HG02981 (cell line): ENCODE results near the gene IQCF6.
"Not testable (repeated sequence)": the region's sequence is repeated elsewhere in the genome, so short reads cannot be mapped to it uniquely, and the experiment has no call there.

Experiments used
- ATAC-seq: cut with Tn5 transposase; IDR thresholded peaks from one replicate; pipeline ENCODE4 v1.9.1; 2021; ENCODE audit warnings: mild to moderate bottlenecking, moderate library complexity; ENCODE audit not compliant: unreplicated experiment

Gene IQCF6

DNA sequence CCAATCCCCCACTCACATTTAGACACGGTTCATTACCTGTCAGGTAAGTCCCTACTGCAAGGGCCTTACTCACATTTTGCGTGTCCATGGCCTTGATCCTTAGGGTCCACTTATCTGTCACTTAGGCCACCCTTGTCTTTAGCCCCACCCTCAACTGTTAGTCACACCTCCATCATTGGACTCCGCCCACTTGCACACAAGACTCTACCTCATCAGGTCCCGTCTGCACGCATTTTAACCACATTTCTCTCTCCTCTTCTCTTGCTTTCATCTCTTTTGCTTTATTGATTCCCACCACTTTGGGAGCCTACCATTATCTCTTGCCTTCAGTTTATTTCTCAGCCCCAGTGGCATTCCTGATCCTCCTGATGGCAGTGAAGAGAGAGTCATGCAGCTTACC lies at the start of gene IQCF6:
TSS of gene IQCF6 (minus strand) at position 101 of the 400 bp plus-strand sequence. CDS start at position 88, 13 bp downstream.
- ATAC-seq, result no peak

DNA sequence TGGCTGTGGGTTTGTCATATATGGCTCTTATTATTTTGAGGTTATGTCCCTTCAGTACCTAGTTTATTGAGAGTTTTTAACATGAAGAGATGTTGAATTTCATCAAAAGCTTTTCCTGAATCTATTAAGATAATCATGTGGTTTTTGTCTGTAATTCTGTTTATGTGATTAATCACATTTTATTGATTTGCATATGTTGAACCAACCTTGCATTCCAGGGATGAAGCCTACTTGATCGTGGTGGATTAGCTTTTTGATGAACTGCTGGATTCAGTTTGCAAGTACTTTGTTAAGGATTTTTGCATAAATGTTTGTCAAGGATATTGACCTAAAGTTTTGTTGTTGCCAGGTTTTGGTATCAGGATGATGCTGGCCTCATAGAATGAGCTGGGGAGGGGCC lies 49.3 kb upstream of the IQCF6 start:
- no peak for ATAC-seq

DNA sequence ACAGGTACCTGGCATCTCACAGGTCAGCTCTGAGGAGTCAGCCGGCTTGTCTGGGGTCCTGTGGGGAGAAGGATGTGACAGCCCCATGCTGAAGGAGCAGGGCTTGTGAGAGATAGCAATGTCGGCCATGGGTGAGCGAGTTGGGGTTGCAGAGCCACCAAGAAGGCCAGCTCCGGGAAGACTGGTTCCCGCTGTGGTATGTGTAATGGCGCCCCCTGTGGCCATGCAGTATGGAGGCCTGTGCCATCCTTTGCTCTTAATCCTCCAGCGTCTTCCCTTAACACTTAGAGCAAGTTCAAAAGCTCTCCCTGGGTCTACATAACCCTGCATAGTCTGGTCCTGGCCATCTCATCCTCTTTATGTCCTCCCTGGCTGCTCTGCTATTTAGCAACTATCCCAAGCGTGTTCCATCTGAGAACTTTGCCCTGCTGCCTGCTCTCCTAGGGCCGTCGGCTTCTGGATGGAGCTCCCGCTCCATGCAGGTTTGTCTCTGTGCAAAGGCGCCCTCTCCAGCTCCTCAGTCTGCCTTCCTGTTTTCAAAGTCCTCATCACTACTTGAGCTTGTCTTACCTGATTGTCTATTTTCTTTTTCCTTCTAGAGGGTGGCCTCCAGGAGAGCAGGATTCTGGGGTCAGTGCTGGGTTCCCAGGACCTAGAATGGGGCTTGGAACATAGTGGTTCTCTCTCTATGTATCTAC lies 40.8 kb upstream of the IQCF6 start:
- no peak for ATAC-seq

DNA sequence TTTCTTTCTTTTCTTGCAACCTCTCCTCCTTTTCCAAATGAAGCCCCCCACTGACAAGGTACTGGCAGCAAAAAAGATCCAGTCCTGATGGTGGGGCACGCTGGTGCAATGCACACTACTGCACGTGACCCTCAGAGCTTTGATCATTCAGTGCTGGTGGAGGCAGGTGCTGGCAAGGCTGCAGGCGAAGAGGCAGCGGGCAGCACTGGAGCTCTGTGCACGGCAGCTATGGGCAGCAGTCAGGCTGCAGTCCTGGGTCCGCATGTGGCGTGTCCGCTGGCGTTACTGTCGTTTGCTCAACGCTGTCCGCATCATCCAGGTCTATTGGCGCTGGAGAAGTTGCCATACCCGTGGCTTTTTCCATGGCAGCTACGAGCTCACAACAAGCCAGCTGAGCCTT lies 40.1 kb upstream of the IQCF6 start:
- ATAC-seq, result no peak

DNA sequence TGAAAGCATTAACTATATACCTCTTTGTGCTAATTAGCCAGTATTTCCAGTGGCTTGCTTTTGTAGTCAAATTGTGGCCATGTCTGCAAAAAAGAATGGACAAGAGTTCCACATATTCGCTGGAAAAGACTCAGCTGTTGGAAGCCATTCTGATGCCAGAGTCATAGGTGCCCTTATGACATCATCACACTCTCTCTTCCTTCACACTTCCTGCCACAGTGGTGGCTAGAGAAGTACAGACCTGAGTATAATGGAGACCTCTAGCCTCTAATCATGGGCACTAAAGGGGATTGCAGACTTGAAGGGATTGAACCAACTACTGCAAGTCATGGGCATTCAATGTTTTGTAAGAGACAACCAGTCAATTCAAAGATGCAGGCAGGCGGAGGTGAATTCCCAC lies 38.3 kb upstream of the IQCF6 start:
- no peak for ATAC-seq

DNA sequence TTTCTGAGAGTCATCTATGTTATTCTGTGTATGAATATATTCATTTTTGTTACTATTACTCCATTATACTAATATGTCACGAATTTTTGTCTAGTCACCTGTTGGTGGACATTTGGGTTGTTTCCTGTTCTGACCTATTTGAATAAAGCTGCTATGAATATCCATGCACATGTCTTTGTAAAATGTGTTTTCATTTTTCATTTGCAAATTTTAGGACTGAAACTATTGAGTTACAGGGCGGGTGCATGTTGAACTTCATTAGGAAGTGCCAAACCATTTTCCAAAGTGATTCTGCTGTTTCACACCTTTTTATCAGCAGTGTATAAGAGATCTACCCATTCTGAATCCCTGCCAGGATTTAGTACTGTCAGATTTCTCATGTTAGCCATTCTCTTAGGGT lies 37.7 kb upstream of the IQCF6 start:
- ATAC-seq, result no peak

DNA sequence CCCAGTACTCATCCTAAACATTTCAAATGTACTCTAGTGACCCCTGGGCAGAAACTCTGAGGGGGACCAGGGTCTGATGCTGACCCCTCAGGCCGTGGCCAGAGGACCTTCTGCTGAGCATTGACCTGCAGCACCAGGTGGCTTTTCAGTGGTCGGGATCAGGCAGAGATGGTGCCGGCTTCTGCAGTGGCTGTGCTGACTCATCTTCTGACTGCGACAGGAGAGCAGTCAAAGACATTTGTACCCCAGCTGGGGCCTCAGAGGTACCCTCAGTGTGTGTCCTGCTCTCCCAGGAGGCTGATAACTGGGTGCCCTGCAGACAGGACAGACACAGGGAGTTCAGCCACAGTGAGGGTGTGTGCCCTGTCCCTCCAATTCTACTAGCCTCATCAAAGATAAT lies 36.6 kb upstream of the IQCF6 start:
- no peak for ATAC-seq

DNA sequence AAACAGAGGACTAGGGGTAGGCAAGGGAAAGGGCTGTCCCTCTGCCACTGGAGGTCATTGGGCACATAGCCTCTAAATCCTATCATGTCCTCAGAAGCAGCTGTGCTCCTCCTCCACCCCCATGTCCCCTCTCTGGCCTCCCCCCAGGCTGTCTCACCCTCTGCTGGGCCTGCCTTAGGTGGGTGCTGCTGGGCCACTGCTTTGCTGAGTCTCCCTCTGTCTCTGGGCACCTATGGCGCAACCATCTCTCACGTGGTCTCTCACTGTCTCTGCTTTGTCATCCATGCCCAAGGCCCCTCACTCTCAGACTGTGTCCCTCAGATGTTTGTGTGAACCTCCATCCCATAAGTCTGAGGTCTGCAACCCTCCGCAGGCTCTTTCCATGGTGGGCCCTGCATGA lies 35.0 kb upstream of the IQCF6 start:
- ATAC-seq, result no peak

DNA sequence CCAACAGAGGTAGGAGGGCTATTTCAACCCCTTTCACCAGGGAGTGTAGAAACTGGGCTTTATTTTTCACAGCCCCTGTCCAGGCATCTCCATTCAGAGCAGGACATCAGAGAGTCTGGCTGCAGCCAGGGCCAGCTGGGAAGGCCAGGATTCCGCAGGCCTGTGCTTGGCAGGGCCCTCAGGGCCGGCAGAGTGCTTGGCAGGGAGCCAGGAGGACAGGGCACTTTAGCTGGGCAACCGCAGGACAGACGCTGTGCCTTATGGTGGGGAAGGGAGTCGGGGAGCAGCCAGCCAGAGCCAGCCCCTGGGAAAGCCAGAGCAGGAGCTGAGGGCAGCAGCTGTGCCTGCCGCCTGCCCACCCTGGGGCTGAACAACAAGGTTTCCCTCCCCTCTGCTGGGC lies 34.5 kb upstream of the IQCF6 start:
- ATAC-seq, result no peak

DNA sequence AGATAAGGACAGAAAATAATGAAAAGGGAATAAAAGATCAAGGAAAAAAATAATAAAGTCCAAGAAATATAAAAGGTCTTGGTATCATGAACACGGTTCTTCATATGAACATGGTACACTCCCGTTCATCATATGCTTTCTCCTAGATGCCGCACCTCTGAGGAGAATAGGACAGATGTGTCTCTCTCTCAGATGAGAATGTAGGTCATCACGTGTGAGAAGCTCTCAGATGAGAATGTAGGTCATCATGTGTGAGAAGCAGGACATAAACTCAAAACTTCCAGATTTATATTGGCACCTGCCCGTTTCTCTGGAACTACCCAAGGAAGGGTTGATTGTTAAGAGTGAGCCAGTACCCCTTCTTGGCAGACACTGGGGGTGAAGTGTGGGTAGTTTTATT lies 29.9 kb upstream of the IQCF6 start:
- ATAC-seq, result no peak

DNA sequence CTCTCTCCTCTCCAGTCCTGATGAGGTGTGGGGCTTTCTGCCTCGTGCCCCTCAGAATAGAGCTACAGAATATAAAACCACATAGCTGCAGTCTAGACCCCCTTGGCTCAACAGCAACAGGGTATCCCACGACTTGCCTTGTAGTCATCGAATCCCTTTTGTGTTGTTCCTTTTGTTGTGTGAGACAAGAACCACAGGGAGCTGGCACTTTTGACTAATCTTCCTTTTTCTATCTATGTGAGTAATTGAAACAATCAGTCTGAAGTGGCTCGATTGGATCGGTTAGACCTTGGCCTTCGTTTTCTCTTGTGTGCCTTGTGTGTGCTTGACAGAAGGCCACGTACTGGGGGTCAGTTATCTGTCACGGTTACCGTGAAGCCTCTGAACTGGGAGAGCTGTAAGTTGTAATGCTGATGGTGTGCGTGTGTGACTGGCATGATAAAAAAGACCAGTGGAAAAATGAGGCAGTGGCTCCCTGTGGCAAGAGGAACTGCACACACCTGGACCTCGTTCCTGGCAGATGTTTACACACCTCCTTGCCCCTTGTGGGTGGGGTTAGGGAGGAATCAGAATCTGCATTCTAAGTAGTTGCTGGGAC lies 23.2 kb upstream of the IQCF6 start:
- ATAC-seq, result no peak

DNA sequence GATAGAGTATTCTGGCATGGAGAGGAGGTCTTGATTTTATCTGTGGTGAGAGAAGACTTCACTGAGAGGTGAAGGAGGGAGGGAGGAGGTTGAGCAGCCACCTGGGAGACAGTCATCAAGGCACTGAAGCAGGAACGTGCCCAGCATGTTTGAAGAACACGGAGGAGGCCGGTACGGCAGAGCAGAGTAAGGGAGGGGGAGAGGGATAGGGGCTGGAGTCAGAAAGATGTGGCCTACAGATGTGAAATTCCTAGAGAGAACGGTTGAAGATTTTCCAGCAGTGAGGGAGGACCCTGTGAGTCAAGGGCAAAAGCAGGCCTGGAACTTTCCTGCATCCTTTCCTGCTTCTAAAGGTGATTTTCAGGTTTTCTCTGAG lies 21.7 kb upstream of the IQCF6 start:
- ATAC-seq, result no peak

DNA sequence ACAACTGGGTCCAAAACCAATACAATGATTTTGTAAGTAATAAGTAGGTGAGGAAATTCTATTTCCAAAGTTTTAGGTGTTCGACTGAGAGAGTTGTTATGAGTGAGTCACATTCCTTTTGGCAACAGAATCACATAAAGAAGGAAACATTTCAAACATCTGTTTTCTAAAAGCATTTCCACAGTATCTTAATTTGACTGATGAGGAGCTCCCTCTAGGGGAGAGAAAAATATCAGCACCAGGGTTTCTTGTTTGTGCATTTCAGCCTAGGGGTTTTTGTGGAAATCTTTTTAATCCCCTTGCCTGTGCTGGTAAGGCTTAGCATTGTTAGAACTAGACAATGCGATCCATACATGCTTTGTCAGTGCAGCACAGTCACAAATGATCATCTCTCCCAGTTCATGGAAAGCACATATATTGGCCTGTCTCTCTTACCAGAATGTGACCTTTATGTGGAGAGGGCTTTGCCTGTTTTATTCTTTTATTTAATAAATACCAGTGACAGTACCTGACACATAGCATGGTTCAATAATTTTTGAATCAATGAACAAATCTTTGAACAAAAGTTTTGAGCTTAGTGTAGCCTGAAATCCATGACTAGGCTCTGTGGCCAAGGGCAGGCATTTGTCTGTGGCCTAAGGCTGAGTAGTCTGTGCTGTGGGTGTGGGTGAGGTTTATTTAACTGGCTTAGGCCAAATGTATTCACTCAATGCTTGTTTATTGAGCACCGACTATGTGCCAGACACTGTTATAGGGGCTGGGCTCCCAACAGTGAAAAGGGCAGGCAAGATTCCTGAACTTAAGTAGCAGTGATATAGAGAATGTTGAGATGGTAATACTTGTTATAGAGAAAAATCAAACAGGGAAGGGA lies 21.1 kb upstream of the IQCF6 start:
- no peak for ATAC-seq

DNA sequence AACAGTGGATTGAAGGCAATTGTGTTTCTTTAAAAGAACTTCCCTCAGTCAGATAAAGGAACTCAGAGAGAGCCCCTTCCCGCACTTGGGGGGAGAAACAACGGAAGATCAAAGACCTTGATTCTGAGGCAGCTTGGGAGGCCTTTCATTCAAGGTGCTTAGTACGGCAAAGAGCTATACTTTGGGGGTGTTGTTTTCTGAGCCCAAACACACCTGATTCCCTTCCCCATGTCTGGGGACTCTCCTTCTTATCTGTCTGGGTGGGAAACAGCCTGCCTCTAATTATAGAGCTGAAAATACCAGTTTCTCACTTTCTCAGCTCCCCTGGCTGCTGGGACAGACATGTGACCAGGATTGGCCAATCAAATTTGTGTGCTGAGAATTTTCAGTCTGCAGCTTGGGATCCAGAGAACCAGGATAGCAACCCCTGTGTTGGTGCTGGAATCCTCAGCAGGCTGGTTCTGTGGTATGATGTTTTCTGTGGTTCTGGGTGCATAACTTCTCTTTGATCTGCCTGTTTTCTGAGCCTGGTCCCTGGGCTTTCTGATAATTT lies 19.4 kb upstream of the IQCF6 start:
- no peak for ATAC-seq

DNA sequence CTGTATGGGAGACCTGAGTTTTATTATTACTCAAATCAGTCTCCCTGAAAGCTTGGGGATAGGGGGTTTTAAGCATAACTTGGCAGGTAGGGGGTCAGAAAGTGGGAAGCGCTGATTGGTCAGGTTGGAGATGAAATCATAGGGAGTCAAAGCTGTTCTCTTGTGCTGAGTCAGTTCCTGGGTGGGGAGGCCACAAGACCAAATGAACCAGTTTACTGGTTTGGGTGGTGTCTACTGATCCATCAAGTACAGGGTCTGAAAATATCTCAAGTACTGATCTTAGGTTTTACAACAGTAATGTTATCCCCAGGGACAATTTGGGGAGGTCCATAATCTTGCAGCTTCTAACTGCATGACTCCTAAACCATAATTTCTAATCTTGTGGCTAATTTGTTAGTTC lies 17.8 kb upstream of the IQCF6 start:
- no peak for ATAC-seq

DNA sequence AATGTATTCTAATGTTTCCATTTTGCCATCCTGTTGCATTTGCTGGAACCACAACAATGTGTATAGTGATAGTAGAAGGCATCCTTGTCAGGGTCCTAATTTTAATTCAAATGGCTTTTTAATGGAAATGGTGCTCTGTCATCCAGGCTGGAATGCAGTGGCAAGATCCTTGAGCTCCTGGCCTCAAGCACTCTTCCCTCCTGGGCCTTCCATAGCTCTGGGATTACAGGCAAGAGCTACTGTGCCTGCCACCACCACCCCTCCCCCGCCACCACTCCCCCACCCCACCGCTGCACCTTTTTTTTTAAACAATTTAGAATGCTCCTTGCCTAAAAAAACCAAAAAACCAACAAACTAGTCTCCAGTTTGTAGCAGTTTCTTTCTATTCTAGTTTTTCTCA lies 15.2 kb upstream of the IQCF6 start:
- no peak for ATAC-seq

DNA sequence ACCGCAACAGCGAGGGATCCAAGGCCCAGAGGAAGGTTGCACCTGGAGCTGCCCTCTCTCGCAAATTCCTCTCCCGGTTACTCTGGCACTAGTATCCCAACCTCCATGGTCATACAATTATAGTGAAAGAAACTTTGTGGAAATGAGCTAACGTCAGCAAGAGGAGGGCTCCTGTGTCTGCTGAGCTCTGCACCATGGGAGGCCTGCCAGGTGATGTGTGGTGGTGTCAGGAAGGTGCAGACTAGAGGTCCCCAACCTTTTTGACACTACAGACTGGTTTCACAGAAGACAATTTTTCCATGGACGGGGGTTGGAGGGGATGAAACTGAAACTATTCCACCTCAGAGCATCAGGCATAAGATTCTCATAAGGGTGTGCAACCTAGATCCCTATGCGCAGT lies 13.2 kb upstream of the IQCF6 start:
- no peak for ATAC-seq

DNA sequence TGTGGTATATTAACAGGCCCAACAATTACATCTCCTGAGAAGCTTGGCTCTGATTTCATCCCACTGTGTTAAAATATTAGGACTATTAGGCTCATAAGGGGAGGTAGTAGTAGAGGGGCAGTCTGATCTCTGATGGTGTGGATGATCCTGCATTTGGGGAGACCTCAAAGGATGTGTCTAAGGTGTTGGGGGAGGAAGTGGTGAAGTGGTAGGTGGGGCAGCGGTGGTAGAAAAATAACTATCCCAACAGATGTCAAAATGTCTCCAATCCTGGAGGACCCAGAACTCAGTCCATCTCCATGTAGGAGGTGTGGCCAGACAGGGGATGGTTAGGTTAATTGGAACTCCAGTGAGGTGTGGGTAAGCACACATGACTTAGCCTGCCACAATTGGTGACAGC lies 10.4 kb upstream of the IQCF6 start:
- ATAC-seq, result no peak

DNA sequence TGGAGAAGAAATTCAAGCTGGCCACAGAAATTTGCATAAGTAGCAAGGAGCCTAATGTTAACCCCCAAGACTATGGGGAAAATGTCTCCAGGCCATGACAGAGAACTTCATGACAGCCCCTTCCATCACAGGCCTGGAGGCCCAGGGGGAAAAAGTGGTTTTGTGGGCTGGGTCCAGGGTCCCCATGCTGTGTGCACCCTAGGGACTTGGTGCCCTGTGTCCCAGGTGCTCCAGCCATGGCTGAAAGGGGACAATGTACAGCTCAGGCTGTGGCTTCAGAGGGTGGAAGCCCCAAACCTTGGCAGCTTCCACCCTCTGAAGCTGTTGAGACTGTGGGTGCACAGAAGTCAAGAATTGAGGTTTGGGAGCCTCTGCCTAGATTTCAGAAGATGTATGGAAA lies 8.5 kb upstream of the IQCF6 start:
- not testable (repeated sequence) for ATAC-seq

DNA sequence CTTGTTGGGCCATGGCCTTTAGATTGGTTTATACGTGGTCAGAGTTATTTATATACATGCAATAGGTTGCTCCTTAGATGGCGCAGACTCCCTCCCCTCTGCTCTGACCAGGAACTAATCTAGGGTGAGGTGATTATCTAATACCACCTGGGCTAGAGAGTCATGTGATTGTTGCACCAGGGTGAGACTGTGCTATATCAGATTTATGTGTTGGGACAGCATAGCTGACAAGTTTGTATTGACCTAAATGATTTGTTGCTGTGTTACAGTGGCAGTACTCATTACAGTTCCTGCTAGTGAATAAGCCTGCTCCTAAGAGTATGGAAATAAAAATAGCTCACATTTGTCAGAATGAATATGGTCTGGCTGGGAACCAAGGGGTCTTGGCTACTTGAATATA lies 7.2 kb upstream of the IQCF6 start:
- no peak for ATAC-seq

DNA sequence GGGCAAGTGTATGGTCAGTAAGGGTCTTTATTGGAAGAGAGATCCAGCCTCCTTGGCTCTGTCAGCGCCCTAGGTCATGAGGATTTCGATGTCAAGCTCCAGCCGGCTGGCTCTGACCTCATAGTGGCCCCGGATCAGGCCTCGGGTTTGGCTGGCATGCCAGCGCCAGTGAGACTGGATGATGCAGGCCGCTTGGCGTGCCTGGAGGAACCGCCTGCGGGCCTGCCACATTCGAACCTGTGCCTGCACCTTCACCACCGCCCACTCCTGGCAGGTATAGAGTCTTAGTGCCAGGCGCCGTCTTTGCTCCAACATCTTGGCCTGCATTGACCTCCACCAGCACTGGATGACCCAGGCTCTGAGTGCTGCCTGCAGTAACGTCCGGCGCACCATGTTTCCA lies 483 bp downstream of the IQCF6 start:
- no peak for ATAC-seq

DNA sequence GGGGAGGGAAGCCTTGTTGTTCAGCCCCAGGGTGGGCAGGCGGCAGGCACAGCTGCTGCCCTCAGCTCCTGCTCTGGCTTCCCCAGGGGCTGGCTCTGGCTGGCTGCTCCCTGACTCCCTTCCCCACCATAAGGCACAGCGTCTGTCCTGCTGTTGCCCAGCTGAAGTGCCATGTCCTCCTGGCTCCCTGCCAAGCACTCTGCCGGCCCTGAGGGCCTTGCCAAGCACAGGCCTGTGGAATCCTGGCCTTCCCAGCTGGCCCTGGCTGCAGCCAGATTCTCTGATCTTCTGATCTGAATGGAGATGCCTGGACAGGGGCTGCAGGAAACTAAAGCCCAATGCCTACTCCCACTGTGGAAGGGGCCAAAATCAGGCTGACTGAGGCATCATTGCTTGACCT lies 1.1 kb downstream of the IQCF6 start:
- ATAC-seq, result no peak
